Keratinocyte (primary cell): ENCODE results near the gene STKLD1. TPM values are rescaled to one million over a fixed set of nuclear protein-coding genes. Genes with fewer than 3 reads are reported as not detected.

Experiments used
- DNase-seq: peaks from one replicate; pipeline ENCODE4 v3.0.0-alpha.2; 2011; ENCODE audit warnings: low read depth, missing footprints, low spot score
- FAIRE-seq: peaks from 2 replicates; lab custom pipeline; 2011; peaks lifted over from hg19 to GRCh38; lab: Jason Lieb, UNC
- H2AFZ ChIP-seq: 2 replicates; pipeline ENCODE4 v1.6.0; 2012; ENCODE audit warnings: low read length, control low read depth, inconsistent platforms; ENCODE audit not compliant: control insufficient read depth
- H3K27ac ChIP-seq: 2 replicates; pipeline ENCODE4 v1.5.1; 2011; ENCODE audit warnings: low read length; ENCODE audit not compliant: control insufficient read depth, insufficient read depth
- H3K27me3 ChIP-seq: 3 replicates; pipeline ENCODE4 v1.6.0; 2011; ENCODE audit warnings: low read length; ENCODE audit not compliant: control insufficient read depth, insufficient read depth; ENCODE audit errors: extremely low read depth
- H3K36me3 ChIP-seq, 2 experiments: 2 replicates in 1 of 2; 3 replicates in 1 of 2; pipeline ENCODE4 v1.5.1; 2011; ENCODE audit warnings: low read length in 2 of 2, mild to moderate bottlenecking in 1 of 2; ENCODE audit not compliant: control insufficient read depth in 2 of 2, insufficient read depth in 2 of 2; ENCODE audit errors: extremely low read depth in 1 of 2
- H3K4me1 ChIP-seq: 3 replicates; pipeline ENCODE4 v1.5.1; 2011; ENCODE audit warnings: low read length; ENCODE audit not compliant: control insufficient read depth, insufficient read depth; ENCODE audit errors: extremely low read depth
- H3K4me2 ChIP-seq: 3 replicates; pipeline ENCODE4 v1.6.0; 2011; ENCODE audit warnings: low read depth, low read length; ENCODE audit not compliant: control insufficient read depth, insufficient read depth; ENCODE audit errors: extremely low read depth
- H3K4me3 ChIP-seq, 3 experiments: fragments of 200-600 bp in 1 of 3; sonication (generic) in 1 of 3; 2 replicates in 2 of 3; 3 replicates in 1 of 3; pipeline ENCODE4 v1.5.1; 2011 to 2016; ENCODE audit warnings: low read length in 3 of 3, mild to moderate bottlenecking in 3 of 3, control low read depth in 2 of 3, inconsistent platforms in 1 of 3, low read depth in 1 of 3, mixed read lengths in 1 of 3, mixed run types in 1 of 3, moderate library complexity in 1 of 3; ENCODE audit not compliant: control insufficient read depth in 2 of 3, insufficient read depth in 2 of 3; ENCODE audit errors: extremely low read depth in 1 of 3
- H3K79me2 ChIP-seq: 2 replicates; pipeline ENCODE4 v1.6.0; 2012; ENCODE audit warnings: low read length; ENCODE audit not compliant: control insufficient read depth, insufficient read depth
- H3K9ac ChIP-seq: 3 replicates; pipeline ENCODE4 v1.6.0; 2011; ENCODE audit warnings: low read length; ENCODE audit not compliant: control insufficient read depth, insufficient read depth; ENCODE audit errors: extremely low read depth
- H3K9me1 ChIP-seq: 3 replicates; pipeline ENCODE4 v1.6.0; 2011; ENCODE audit warnings: low read length; ENCODE audit not compliant: control insufficient read depth, insufficient read depth; ENCODE audit errors: extremely low read depth
- H3K9me3 ChIP-seq: 2 replicates; pipeline ENCODE4 v1.5.1; 2012; ENCODE audit warnings: low read depth, low read length; ENCODE audit not compliant: control insufficient read depth
- H4K20me1 ChIP-seq: 3 replicates; pipeline ENCODE4 v1.6.0; 2011; ENCODE audit warnings: low read length; ENCODE audit not compliant: control insufficient read depth, insufficient read depth; ENCODE audit errors: extremely low read depth
- CTCF ChIP-seq, 3 experiments: IDR thresholded peaks in 1 of 3; conservative IDR thresholded peaks in 1 of 3; optimal IDR thresholded peaks in 1 of 3; 2 replicates in 2 of 3; 3 replicates in 1 of 3; pipeline versions ENCODE3 to v1.5.1; 2011; ENCODE audit warnings: low read length in 3 of 3, mild to moderate bottlenecking in 3 of 3, moderate library complexity in 2 of 3, control low read depth in 1 of 3, inconsistent platforms in 1 of 3; ENCODE audit not compliant: insufficient read depth in 2 of 3; ENCODE audit errors: extremely low read depth in 1 of 3
- EZH2 ChIP-seq: IDR thresholded peaks from one replicate; pipeline ENCODE4 v1.6.1; 2012; ENCODE audit warnings: inconsistent platforms, mild to moderate bottlenecking, low read length, moderate library complexity
- dilution Hi-C: fragments of 300-500 bp; cut with MboI; formaldehyde crosslinking; loops from one replicate; pipeline ENCODE4 v1.7.0; 2020; ENCODE audit warnings: low sequenced_read_pairs; ENCODE audit not compliant: extremely low pct_ligation_motif_present
- polyA plus RNA-seq, 5 experiments: library from polyadenylated mRNA; depleted of rRNA in 3 of 5; stranded (reverse) in 3 of 5; stranded (forward) in 1 of 5; unstranded in 1 of 5; fragments of >200 nt; gene quantifications; 1 replicate in 1 of 5; 2 replicates in 3 of 5; 3 replicates in 1 of 5; pipeline versions ENCODE4 v1.2.1 to v1.2.3, GENCODE V29; 2011 to 2012; ENCODE audit warnings: missing spikeins in 2 of 5, low read depth in 1 of 5, low replicate concordance in 1 of 5
- small RNA-seq, 3 experiments: library from RNA; depleted of rRNA; stranded (forward); fragments of <200 nt; gene quantifications; one replicate each; pipeline ENCODE3, GENCODE V24; 2012; ENCODE audit warnings: low read depth in 3 of 3, low replicate concordance in 1 of 3; ENCODE audit not compliant: insufficient read length in 3 of 3

STKLD1 gene
- polyA plus RNA-seq, 1 donor (not counting 4 experiments of a cell fraction or from before 2014, with no cell fraction given): 0.77 TPM

GRCh38 chr9:133454325-133454724 lies 78.2 kb downstream of the STKLD1 start:
- H3K4me1 ChIP-seq: peaks cover 7% of the 10 kb centered on the region
- no peaks in the 10 kb centered on the region for H3K9me1 ChIP-seq
- dilution Hi-C loops: no loop called here
- no peak overlapping the region for H2AFZ ChIP-seq
- no peak overlapping the region for H3K4me2 ChIP-seq
- FAIRE-seq: no peak
- no peaks in the 10 kb centered on the region for H3K9me3 ChIP-seq
- DNase-seq: no peak
- peaks cover 7% of the 10 kb centered on the region for H3K27me3 ChIP-seq
- no peaks in the 10 kb centered on the region for H3K36me3 ChIP-seq
- H3K9ac ChIP-seq: no peak overlapping the region
- no peak overlapping the region for H3K4me3 ChIP-seq
- no peak overlapping the region for H3K27ac ChIP-seq
- H3K79me2 ChIP-seq: no peaks in the 10 kb centered on the region
- H4K20me1 ChIP-seq: no peaks in the 10 kb centered on the region
- TF ChIP-seq EZH2: no peak
- TF ChIP-seq CTCF (optimal IDR thresholded peaks at IDR 0.05 in 1 of 3, IDR thresholded peaks at IDR 0.05 in 1 of 3, conservative IDR thresholded peaks at IDR 0.05 in 1 of 3; ENCODE audit: extremely low read depth in 1 of 3, insufficient read depth in 2 of 3, low read length in 3 of 3): no peak

GRCh38 chr9:133454943-133455673 lies 78.9 kb downstream of the STKLD1 start:
- Histone ChIP-seq H3K79me2 (no peaks in the 10 kb centered on the region), H4K20me1 (no peaks in the 10 kb centered on the region), H3K36me3 (no peaks in the 10 kb centered on the region), H3K4me2 (no peak overlapping the region), H3K27ac (no peak overlapping the region), H3K9me3 (no peaks in the 10 kb centered on the region), H3K4me1 (peaks cover 5% of the 10 kb centered on the region), H3K27me3 (peaks cover 7% of the 10 kb centered on the region), H3K9me1 (no peaks in the 10 kb centered on the region), H3K9ac (no peak overlapping the region), H2AFZ (no peak overlapping the region), H3K4me3 (no peak overlapping the region)
- FAIRE-seq (no peak), DNase-seq (no peak)
- dilution Hi-C loops: no loop called here
- TF ChIP-seq CTCF (optimal IDR thresholded peaks at IDR 0.05 in 1 of 3, IDR thresholded peaks at IDR 0.05 in 1 of 3, conservative IDR thresholded peaks at IDR 0.05 in 1 of 3; ENCODE audit: extremely low read depth in 1 of 3, insufficient read depth in 2 of 3, low read length in 3 of 3) (no peak), EZH2 (no peak)

Small RNAs within 50 kb of the gene (small RNA-seq; reads per million reads assigned to genes)
- gene RF00019: 0 reads per million in 3 experiments
- 0 reads per million in 3 experiments for gene SNORD24
- 0 reads per million in 3 experiments for gene SNORD36A
- gene SNORD36B: 0 reads per million in 3 experiments
- 0 reads per million in 3 experiments for gene SNORD36C

Other genes starting within 250 kb of the STKLD1 start
- gene GBGT1, start 212.5 kb upstream of the STKLD1 start, polyA plus RNA-seq: 0.42 to 0.74 TPM (median 0.54 TPM) in 3 replicates
- not detected in 3 replicates for gene OBP2B, start 167.1 kb upstream of the STKLD1 start, polyA plus RNA-seq
- gene ABO, start 101.2 kb upstream of the STKLD1 start, polyA plus RNA-seq: not detected in 3 replicates
- gene SURF6, start 40.2 kb upstream of the STKLD1 start, polyA plus RNA-seq: 11.8 to 13.0 TPM (median 12.4 TPM) in 3 replicates
- 15.3 to 25.6 TPM (median 15.9 TPM) in 3 replicates for gene MED22, start 28.2 kb upstream of the STKLD1 start, polyA plus RNA-seq
- 2,394 to 3,298 TPM (median 2,684 TPM) in 3 replicates for gene RPL7A, start 28.1 kb upstream of the STKLD1 start, polyA plus RNA-seq
- 31.1 to 34.0 TPM (median 32.9 TPM) in 3 replicates for gene SURF1, start 19.9 kb upstream of the STKLD1 start, polyA plus RNA-seq
- 21.2 to 29.0 TPM (median 28.2 TPM) in 3 replicates for gene SURF2, start 19.8 kb upstream of the STKLD1 start, polyA plus RNA-seq
- 120 to 232 TPM (median 153 TPM) in 3 replicates for gene SURF4, start 306 bp upstream of the STKLD1 start, polyA plus RNA-seq
- 18.8 to 23.9 TPM (median 21.5 TPM) in 3 replicates for gene REXO4, start 41.6 kb downstream of the STKLD1 start, polyA plus RNA-seq
- 1.1 to 2.9 TPM (median 1.2 TPM) in 3 replicates for gene ADAMTS13, start 46.0 kb downstream of the STKLD1 start, polyA plus RNA-seq
- gene CACFD1, start 83.6 kb downstream of the STKLD1 start, polyA plus RNA-seq: 2.5 to 6.0 TPM (median 3.4 TPM) in 3 replicates
- gene SLC2A6, start 102.7 kb downstream of the STKLD1 start, polyA plus RNA-seq: 15.9 to 30.4 TPM (median 28.3 TPM) in 3 replicates
- gene MYMK, start 148.6 kb downstream of the STKLD1 start, polyA plus RNA-seq: not detected in 3 replicates
- not detected in 3 replicates for gene ADAMTSL2, start 158.3 kb downstream of the STKLD1 start, polyA plus RNA-seq
- gene FAM163B, start 233.0 kb downstream of the STKLD1 start, polyA plus RNA-seq: not detected in 3 replicates